Measurements from ENCODE around the gene NR2F1-AS1.

Gene NR2F1-AS1

DNA sequence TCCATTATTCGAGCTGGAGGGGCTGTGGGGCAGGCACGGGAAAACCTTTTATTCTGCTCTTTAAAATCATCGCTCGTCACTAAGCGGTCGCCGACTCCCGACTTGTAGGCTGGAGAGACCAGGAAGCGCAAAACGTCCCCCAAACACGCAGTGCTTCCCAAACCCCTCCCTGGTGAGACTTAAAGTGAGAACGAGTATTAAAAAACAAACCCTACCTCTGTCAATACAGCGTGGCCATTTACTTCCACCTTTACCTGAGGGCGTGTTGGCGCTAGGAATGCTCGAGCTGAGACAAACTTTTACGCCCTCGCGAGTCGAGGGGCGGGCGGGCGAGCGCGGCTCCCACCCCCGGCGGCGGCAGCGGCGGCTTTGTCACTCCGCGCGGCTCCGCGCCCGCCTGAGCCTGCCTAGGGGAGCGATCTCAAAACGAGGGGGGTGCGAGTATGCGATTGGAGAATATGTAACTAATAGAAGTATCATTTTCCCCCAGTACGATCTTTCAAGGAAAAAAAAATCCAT is at the start of gene NR2F1-AS1:
TSS of gene NR2F1-AS1 (minus strand) at position 293 of the 519 bp plus-strand sequence.
- DNase-seq (ENCODE audit: low spot score) = no peak

DNA sequence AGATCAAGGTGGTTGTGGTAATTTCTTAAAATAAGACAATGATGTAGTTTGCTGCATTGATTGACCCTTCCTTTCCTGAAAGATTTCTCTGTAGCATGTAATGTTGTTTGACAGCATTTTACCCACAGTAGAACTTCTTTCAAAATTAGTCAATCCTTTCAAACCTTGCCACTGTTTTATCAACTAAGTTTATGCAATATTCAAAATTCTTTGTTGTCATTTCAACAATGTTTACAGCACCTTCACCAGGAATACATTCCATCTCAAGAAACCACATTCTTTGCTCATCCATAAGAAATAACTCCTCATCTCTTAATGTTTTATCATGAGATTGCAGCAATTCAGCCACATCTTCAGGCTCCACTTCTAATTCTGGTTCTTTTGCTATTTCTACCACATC is 45.8 kb upstream of the NR2F1-AS1 start:
- DNase-seq (ENCODE audit: low spot score) = no peak

DNA sequence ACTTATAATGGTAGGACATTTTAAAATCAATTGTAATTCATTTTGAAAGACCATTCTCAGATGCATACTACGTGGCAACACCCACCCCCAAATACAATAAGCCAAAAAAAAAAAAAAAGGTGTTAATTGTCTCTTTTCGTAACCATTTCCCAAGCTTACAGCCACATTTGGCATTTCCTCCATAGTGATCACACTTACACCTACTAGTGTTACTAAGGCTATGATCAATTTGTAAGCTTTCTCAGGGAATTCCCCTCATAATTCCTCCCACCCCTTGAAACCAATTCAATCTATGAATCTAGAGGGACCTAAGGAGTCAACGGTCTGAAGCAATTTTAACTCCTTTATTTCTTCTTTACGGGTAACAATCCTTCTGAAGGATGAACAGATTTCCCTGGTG is 42.1 kb upstream of the NR2F1-AS1 start:
- no peak for DNase-seq (ENCODE audit: low spot score)

DNA sequence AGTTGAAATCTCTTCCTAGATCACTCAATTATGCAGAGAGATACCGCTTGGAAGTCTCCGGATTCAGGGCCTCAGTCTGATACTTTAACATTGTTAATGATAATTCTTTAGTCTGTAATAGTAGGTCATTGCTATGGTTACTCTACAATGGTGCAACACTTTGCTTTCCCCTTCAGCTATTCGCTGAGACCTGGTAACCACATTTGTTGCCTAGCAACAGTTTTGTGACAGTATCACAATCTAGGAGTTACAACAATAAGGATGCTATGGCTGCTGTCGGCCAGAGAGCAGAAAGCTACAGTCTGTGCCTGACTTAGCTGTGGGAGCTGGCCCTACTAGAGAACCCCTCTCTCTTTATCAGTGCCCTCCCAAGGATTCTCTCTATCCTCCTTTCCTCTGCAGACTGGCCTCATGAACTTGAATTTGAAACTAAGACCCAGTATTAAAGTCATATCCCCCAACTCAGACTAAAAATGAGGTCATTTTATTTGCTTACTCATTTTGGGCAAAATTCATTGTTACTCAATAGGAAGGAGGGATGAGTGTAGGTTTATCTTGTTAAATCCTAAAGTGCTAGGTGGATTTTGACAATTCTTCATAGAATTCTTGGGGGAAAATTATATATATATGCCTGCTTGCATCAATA is 41.3 kb upstream of the NR2F1-AS1 start:
- DNase-seq (ENCODE audit: low spot score) = no peak

DNA sequence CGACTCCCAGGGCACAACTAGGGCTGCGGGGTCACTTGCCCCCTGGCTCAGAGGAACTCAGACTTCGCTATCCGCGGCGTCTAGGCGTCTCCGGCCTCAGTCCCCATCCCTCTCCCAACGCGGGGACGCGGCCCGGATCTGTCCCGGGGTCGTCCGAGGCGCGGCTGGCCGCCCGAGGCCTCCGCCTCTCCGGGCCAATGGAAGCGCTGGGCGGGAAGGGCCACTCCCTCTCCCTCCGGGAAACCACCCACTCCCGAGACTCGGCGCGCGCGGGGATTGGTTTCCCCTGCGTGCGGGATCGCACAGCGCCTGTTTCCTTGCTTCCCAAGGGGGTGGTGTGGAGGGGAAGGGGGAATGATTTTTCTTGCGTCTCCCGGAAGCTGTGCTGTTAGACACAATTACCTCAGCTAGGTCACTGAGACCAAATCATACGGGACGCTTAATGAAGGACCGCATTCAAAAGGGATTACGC is 40.3 kb upstream of the NR2F1-AS1 start:
- peak; percentile 60 for DNase-seq (ENCODE audit: low spot score)

DNA sequence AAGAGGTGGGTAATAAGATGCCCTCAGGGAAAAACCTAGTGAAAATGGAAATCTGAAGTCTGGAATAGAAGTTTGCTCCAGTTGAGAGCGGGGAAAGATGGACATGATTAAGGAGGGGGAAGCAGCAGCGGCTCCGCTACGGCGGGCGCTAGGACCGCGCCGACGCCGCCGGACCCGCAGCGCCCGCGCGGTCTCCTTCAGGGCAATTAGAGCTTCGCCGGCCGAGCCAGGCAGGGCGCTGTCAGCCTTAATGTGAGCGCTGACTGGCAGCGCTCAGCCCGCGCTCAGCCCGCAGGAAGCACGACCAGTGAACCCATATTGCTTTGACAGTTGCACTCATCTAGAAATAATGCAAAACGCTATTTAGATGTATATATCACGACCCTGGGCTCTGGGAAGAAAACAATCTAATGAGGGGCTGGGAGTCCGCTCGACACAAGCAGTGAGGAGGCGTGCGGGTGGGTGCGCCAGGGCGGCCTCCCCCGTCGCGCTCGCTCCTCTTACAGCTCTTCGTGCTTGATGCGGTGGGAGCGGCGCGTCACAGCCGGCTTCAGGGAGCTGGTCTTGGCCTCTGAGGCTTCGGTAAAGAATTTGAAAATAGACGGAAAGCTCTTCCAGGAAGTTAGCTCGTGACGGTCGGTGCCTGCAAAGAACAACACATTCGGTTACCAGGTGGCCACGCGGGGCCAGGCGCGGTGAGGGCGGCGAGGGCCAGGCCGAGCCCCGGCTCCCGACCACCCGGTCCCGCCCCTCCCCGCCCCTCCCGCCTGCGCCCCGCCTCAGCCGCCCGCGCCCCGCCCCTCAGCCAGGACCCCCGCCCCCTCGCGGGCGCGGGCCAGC is 39.7 kb upstream of the NR2F1-AS1 start:
- DNase-seq (ENCODE audit: low spot score) = peak; percentile 75

DNA sequence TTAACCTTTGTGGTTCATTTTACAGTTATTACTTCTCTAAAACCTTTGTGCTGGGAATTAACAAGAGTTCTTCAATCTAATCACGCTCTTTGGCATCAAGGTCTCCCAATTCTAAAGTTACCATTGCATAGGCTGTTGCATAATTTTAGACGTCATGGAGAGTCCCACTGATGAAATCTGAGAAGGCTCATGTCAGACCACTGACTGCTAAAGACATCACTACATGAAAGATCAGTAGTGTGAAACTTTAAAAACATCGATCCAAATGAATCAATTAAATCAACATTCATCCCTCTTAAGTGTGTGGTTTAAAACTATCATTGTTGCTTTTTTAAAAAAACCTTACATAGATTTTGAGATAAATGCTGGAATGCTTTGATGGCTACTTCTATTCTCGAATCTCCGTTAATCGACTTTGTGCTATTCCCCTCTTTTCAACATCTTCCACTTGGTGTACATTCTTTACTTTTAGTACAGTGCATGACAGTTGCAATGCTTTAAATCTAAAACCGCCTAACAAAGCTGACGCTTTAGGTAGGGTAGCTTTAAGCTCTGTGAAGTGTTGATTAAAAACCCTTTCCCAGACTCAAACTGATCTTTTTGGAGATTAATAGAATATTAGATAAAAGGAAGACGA is 35.6 kb upstream of the NR2F1-AS1 start:
- DNase-seq (ENCODE audit: low spot score) = no peak

DNA sequence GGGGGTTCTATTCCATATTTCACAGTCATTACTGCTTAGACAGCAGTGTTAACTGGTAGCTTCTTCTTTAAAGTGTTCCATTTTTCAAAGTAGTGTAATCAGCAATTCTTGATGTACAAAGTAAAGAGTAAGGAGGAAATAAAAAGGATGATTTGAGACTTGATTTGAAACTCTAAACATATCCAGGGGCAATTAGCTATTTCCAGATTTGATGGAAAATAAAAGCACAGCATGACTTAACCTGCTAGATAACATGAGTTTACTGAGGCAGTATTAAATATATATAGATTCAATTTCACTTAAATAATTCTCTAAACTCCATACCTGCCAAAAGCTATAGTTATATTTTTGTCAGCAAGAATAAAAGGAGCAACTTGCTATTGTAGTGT is 31.8 kb upstream of the NR2F1-AS1 start:
- DNase-seq (ENCODE audit: low spot score) = no peak

DNA sequence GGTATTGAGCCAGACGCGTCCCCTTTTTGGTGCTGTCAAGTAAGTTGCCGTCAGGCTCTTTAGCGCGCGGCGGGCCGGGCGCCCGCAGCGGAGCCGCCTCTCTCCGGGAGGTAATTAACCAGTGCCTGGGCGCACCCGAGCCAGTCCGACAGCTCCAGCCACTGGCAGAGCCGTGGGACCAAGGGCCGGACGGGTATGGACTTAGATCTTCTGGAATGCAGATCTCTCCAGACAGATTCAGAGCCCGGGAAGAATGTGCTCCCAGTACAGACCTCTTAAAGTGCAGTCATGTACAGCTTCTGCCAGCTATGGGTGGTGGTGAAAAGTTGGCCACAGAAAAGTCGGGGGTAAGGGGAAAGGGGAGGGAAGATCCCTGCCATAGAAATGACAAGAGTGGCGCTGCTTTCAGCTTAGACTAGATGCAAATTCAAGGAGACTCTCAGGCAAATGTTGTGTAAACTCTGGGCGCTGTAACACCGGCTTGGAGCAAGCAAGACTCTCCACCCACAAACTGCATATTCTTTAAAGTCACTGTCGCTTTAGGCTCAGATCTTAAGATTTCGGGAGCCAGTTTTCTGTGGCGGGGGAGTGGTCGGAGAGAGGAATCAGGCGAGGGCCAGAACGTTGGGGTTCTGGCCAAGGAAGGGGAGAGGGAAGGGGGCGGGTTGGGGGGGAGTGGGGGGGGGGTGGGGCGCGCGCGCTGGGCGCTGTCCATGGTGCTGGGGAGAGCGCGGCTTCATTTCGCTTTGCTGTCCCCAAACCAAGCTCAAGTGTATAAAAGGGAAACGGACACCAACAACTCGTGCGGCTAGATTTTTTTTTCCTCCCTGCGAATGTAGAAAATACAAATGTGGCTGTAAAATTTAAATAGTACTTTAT is 31.2 kb upstream of the NR2F1-AS1 start:
- no peak for DNase-seq (ENCODE audit: low spot score)

DNA sequence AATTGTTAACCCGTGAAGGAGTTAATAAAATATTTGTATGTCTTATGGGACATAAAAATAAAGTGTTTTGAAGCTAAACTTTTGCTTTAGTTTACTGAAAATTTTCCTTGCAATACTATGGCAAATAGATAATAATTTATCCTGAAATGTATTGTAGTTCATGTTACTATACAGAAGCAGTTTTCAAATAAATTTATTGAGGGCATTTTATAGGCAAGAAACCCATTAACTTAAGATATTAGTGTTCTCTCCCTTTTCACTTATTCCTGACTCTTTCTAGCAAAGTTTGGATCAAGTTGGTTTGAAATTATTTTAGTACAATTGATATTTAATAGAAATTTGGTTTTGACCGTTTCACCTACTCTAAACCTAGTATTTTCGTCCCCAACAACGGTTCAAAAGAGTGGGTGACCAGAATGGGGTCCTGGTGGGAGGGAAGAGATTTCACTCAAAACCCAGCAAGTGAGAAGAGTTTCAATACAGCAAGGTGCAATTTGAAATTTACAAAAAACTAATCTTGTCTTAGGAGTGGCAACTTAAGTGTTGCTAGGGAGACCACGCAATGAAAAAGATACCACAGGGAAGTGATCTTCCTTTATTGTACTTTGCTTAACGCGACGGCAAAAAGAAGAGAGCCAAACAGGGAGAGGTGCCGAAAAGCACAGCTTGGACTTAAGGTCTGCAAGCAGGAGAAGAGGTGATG is 30.4 kb upstream of the NR2F1-AS1 start:
- DNase-seq (ENCODE audit: low spot score) = no peak

DNA sequence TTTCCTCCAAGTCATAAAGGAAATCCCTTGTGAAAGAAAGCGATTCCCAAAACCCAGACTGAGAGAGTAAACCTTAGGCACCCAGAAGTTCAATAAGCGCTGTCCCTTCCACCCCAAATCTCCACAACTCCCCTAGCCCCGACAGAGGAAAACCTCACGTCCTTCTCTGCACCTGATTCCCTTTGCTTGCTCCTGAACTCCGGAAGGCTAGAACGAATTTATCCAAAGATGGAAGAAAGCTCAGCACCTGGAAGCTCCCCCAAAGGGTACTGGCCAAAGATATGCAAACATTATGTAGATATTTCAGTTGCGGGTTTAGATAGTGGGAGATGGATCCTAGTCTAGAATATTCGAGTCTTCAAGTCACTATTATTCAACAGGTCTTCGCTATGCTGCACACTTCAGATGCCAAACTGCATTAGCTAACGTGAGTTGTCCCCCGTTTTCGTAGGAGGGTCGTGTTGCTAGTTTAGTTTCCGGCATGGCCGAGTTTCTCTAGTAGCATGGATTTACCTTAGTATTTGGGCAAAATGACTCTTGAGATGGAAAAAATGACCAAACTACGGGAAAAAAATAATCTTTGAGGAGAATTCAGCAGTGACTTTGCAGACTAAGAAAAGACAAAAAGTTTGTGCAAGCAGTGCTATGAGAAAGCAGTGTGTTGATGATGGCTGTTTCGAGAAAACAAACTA is 29.7 kb upstream of the NR2F1-AS1 start:
- no peak for DNase-seq (ENCODE audit: low spot score)

DNA sequence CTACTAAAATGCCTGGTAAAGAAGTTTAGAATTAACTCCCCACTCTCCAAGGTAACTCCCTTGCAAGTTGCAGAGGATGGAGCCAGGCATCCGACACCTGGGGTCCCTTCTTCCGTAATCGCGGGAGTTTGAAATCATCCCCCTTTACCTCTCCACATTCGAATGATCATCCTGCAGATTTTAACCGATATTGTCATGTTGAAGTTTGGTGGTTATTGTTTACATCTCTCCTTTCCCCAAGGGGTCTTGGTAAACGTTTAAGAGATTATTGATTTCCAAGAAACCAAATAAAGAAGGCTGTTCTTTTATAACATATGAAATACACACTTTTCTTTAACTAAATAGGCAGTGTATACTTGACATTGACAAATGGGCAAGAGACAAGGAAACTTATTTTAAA is 28.7 kb upstream of the NR2F1-AS1 start:
- DNase-seq (ENCODE audit: low spot score) = no peak

DNA sequence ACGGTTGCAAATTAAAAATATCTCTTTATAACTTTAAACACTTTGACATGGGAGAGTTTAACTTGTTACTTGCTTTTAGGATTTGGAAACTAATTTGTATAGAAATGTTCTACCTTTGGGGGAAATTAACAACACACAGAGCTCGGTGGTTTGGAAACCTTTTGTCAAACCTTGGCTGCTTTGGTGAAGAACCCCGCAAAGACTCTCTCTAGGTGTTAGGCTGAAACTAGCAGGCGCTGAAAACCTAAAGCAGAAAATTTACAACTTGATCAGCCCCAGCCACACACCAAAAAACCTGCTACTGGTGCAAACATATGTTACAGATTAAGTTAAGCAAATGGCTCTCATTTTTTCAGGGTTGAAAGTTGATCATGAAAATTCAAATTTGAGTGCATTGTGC is 27.8 kb upstream of the NR2F1-AS1 start:
- DNase-seq (ENCODE audit: low spot score) = no peak

DNA sequence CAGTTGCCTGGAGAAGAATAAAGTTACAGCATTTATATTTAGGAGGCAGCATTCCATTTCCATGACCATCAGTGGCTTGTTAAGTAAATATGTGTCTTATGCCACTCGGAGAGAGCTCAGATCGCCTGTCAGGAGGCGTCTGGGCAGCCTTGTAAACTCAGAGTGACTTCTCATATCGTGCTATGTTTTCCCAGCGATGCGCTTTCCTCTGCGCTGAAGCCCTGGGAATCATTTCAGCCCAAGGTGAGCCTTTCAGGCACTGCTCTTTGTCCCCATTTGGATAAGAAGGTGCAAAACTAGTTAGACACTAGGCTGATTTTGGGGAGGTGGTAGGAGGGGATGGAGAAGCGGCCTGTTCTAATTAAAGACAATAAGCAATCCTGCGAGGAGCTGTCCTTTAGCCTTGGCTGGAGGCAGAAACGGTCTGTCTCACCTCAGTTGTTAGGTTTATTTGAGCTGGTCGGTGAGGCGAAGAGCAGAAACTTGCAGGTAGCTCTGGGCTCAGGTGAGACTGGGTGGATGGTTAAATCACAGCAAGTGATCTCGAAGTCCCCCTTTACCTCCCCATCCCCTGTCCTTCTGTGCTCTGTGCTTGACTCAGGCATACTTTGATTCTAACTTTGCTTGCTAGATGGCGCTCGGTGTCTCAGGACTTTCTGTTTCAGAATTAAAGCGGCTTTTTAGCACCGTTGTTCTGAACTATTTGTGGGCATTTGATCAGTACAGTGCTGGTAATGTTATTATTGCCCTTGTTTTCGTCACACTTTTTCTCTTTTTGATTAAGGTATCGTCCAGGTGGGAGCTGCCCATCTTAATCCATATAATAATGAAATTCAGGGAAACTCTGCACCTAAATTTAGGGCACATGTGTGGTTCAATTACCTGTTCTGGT is 26.6 kb upstream of the NR2F1-AS1 start:
- no peak for DNase-seq (ENCODE audit: low spot score)

DNA sequence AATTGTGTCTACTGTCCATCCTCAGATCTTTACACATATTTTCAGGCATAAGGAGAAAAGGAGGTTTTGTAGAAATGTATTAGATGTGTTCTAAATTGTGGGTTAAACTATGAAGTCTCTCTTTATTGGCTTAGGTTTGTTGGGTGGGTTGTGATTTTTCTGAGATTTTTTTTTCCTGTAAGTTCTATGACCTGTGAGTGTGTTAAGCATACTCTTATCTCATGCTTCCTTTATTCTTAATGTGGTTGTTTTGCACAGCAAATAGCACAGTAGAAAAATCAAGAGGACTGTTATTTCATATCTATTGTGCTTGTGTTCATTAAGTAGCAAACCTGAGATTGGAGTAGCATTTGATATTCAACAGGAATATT is 25.3 kb upstream of the NR2F1-AS1 start:
- no peak for DNase-seq (ENCODE audit: low spot score)

DNA sequence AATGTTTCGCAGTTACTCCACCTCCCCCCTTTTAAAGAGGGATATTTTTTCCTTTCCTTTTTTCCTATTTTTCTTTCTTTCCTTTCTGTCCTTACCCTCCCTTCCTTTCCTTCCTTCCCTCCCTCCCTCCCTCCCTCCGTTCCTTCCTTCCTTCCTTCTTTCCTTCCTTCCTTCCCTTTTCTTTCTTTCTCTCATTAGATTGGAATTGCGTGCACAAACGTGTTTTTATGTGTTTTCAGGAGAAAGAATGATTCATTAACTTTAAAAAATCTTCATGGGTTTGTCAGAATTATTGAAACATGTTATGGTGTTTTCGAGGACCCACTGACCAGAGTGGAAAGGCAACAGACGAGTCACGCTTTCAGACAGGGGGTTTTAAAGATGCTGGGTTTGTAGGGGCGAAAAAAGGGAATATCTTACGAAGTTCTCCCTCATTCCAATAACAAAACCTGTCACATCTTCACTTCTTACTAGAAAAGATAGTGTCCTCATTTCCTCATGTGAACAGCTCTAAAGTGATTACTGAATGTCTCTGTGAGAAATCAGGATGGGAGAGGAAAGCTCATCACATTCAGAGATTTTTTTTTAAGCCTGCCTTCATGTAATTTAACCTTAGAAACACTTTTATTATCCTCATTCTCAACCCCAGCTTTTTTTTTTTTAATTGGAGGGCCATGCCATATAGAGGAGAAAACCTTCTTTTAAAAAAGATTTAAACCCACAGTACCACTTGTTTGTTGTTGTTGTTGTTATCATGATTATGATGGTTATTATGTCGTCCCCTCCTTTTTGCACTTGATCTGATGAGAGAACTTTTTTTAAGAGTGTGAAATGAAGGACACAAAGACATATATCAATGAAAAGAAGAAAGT is 23.9 kb upstream of the NR2F1-AS1 start:
- DNase-seq (ENCODE audit: low spot score) = no peak

DNA sequence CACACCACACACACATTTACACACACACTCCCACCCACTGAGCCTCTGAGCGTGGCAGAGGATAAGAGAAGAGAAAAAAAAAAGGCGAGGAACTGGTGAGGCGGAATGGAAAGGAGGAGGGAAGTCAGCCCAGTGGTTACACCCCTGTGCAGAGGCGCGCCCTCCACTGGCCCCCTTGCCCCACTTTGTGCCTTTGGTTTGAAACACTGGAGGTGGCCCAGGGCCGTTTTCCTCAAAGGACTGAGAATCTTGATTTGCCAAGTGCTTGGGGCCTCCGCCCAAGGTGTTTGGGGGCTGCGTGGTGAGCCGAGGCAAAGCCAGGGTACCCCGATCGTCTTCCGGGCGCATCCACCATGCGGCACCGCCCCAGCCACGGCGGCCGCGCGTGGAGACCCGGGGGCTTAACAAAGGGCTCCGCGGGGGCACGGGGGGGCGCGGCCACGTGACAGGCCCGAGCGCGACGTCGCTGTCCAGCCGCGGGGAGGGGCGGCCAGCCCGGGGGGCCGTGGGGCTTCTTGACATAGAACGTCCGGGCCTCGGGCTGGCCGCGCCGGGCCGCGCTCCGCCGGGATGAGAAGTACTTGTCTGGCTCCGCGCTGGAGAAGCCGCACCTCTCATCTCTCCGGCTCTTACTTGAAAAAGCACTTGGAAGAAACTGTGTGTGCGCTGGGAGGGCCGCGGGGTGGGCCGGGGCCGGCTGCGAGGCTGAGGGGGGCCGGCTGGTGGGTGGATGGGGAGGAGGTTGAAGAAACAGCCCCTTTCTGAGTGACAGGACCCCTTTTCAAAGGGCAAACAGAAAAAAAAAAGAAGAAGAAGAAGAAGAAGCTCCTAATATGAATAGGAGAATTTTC is 23.0 kb upstream of the NR2F1-AS1 start:
- DNase-seq (ENCODE audit: low spot score) = no peak
